Caco-2 (cell line): ENCODE measurements around the gene LHX4. TPM values are rescaled to one million over a fixed set of nuclear protein-coding genes. Genes with fewer than 3 reads are reported as not detected.

ENCODE experiments used
- BruUV-seq: library from RNA; stranded (reverse); fragments of 400-500 nt; replicated peaks from 2 replicates; lab custom pipeline; 2021; lab: Mats Ljungman, UMichigan
- CTCF ChIA-PET: fragments of 300-600 bp; sonication (Branson Sonifier 250); formaldehyde crosslinking; loops from one replicate; lab custom pipeline; 2022; ENCODE audit warnings: antibody characterized with exemption; lab: Charles Lee
- POLR2A ChIA-PET: fragments of 300-600 bp; sonication (Branson Sonifier 250); formaldehyde crosslinking; loops from one replicate; lab custom pipeline; 2022; ENCODE audit warnings: antibody characterized with exemption; lab: Charles Lee
- DNase-seq, 2 experiments: peaks; one replicate each; pipeline versions ENCODE4 v3.0.0 to v3.0.0-alpha.2; 2020 to 2022
- H3K27me3 ChIP-seq: replicated peaks from 2 replicates; pipeline ENCODE4 v1.6.0; 2011; ENCODE audit warnings: low read length; ENCODE audit not compliant: control insufficient read depth, insufficient read depth
- H3K36me3 ChIP-seq: 2 replicates; pipeline ENCODE4 v1.5.1; 2011; ENCODE audit warnings: low read length; ENCODE audit not compliant: control insufficient read depth, insufficient read depth
- H3K4me1 ChIP-seq: fragments of 250-450 bp; sonication (Bioruptor Pico); 2 replicates; pipeline ENCODE4 v1.5.1; 2020; ENCODE audit warnings: mild to moderate bottlenecking
- H3K4me3 ChIP-seq: 2 replicates; pipeline ENCODE4 v1.5.1; 2011; ENCODE audit warnings: low read depth, mild to moderate bottlenecking, control low read depth, low read length
- H3K9me3 ChIP-seq: fragments of 250-450 bp; sonication (Bioruptor Pico); 2 replicates; pipeline ENCODE4 v1.5.1; 2020; ENCODE audit warnings: mild to moderate bottlenecking, moderate library complexity
- H3K27ac Mint-ChIP-seq: one replicate; pipeline ENCODE4 v1.8.0; 2022; ENCODE audit warnings: mixed read lengths; ENCODE audit not compliant: unreplicated experiment
- H3K27me3 Mint-ChIP-seq: one replicate; pipeline ENCODE4 v1.8.0; 2022; ENCODE audit warnings: mixed read lengths; ENCODE audit not compliant: insufficient read depth, unreplicated experiment
- H3K36me3 Mint-ChIP-seq: one replicate; pipeline ENCODE4 v1.8.0; 2022; ENCODE audit warnings: mild to moderate bottlenecking, mixed read lengths; ENCODE audit not compliant: insufficient read depth, unreplicated experiment
- H3K4me1 Mint-ChIP-seq: one replicate; pipeline ENCODE4 v1.8.0; 2022; ENCODE audit warnings: low read depth, mixed read lengths; ENCODE audit not compliant: unreplicated experiment
- H3K4me3 Mint-ChIP-seq: one replicate; pipeline ENCODE4 v1.8.0; 2022; ENCODE audit warnings: mild to moderate bottlenecking, moderate library complexity, mixed read lengths; ENCODE audit not compliant: unreplicated experiment
- H3K9me3 Mint-ChIP-seq: one replicate; pipeline ENCODE4 v1.8.0; 2022; ENCODE audit warnings: mixed read lengths; ENCODE audit not compliant: unreplicated experiment
- CTCF ChIP-seq, 2 experiments: fragments of 200-600 bp in 1 of 2; IDR thresholded peaks; 1 replicate in 1 of 2; 2 replicates in 1 of 2; pipeline versions ENCODE4 v1.5.1 to v1.8.0; 2011 to 2022; ENCODE audit warnings: antibody characterized with exemption in 1 of 2, control low read depth in 1 of 2, inconsistent platforms in 1 of 2, low read depth in 1 of 2, low read length in 1 of 2, mild to moderate bottlenecking in 1 of 2, moderate library complexity in 1 of 2; ENCODE audit not compliant: insufficient read depth in 1 of 2, severe bottlenecking in 1 of 2, unreplicated experiment in 1 of 2
- intact Hi-C: fragments of 100-400 bp; cut with micrococcal nuclease; formaldehyde crosslinking; loops from one replicate; pipeline ENCODE4 v1.10.0; 2022; ENCODE audit not compliant: unreplicated experiment
- total RNA-seq: library from RNA; stranded (reverse); gene quantifications from 2 replicates; pipeline ENCODE4 v1.2.3, GENCODE V29; 2022

LHX4 gene
- total RNA-seq, 1 experiment from 2014 or later, result 0.16 TPM

- peaks cover 2% of the 10 kb centered on the region for H3K36me3 ChIP-seq
- intact Hi-C loops, result no loop called here
- no peaks in the 10 kb centered on the region for H3K9me3 ChIP-seq
- H3K4me1 Mint-ChIP-seq, result no peaks in the 10 kb centered on the region
- no peaks in the 10 kb centered on the region for H3K9me3 Mint-ChIP-seq
- BruUV-seq, result no TSS peak
- ChIA-PET POLR2A (no interaction called here), CTCF (no interaction called here)
- DNase-seq, result no peak
- no peaks in the 10 kb centered on the region for H3K27me3 ChIP-seq
- no peaks in the 10 kb centered on the region for H3K27me3 Mint-ChIP-seq
- no peak for TF ChIP-seq CTCF (IDR thresholded peaks at IDR 0.05; ENCODE audit: insufficient read depth in 1 of 2, low read depth in 1 of 2, low read length in 1 of 2, severe bottlenecking in 1 of 2, unreplicated experiment in 1 of 2)
- 0 out of 2 replicates have a peak, but pooled peaks cover 6% of the 10 kb centered on the region for H3K4me1 ChIP-seq
- no peak overlapping the region for H3K4me3 Mint-ChIP-seq
- peaks cover 53% of the 10 kb centered on the region for H3K36me3 Mint-ChIP-seq
- no peak overlapping the region for H3K27ac Mint-ChIP-seq
- no peak overlapping the region for H3K4me3 ChIP-seq
Observed at GRCh38 chr1:180280617-180281016, 50.6 kb downstream of the LHX4 start.

GRCh38 chr1:180281490-180281889, 51.4 kb downstream of the LHX4 start:
- CTCF ChIA-PET, result no interaction called here
- BruUV-seq, result no TSS peak
- no peaks in the 10 kb centered on the region for H3K9me3 Mint-ChIP-seq
- H3K4me3 ChIP-seq, result no peak overlapping the region
- no peak for DNase-seq
- H3K36me3 ChIP-seq, result peaks cover 2% of the 10 kb centered on the region
- H3K4me3 Mint-ChIP-seq, result no peak overlapping the region
- 0 out of 2 replicates have a peak, but pooled peaks cover 6% of the 10 kb centered on the region for H3K4me1 ChIP-seq
- H3K27me3 Mint-ChIP-seq, result no peaks in the 10 kb centered on the region
- no peaks in the 10 kb centered on the region for H3K9me3 ChIP-seq
- no peak for TF ChIP-seq CTCF (IDR thresholded peaks at IDR 0.05; ENCODE audit: insufficient read depth in 1 of 2, low read depth in 1 of 2, low read length in 1 of 2, severe bottlenecking in 1 of 2, unreplicated experiment in 1 of 2)
- intact Hi-C loops, result no loop called here
- H3K27me3 ChIP-seq, result no peaks in the 10 kb centered on the region
- no peaks in the 10 kb centered on the region for H3K4me1 Mint-ChIP-seq
- peaks cover 45% of the 10 kb centered on the region for H3K36me3 Mint-ChIP-seq
- H3K27ac Mint-ChIP-seq, result no peak overlapping the region
- POLR2A ChIA-PET, result no interaction called here

- H3K27me3 ChIP-seq, result no peaks in the 10 kb centered on the region
- 0 out of 2 replicates have a peak, but pooled peaks cover 6% of the 10 kb centered on the region for H3K4me1 ChIP-seq
- ChIA-PET POLR2A (no interaction called here), CTCF (interaction anchor here (0.8 to 1.1 kb wide), 3 partner anchors 12 to 131 kb away, joined by 3 to 6 read pairs (median 4); no protein-coding TSS in a partner anchor)
- H3K36me3 ChIP-seq, result peaks cover 2% of the 10 kb centered on the region
- TF ChIP-seq CTCF (IDR thresholded peaks at IDR 0.05; ENCODE audit: insufficient read depth in 1 of 2, low read depth in 1 of 2, low read length in 1 of 2, severe bottlenecking in 1 of 2, unreplicated experiment in 1 of 2), result no peak
- H3K36me3 Mint-ChIP-seq, result peaks cover 35% of the 10 kb centered on the region
- peak in 1 of 2 experiments; percentile 36 for DNase-seq
- H3K9me3 ChIP-seq, result no peaks in the 10 kb centered on the region
- no peak overlapping the region for H3K4me3 ChIP-seq
- H3K4me1 Mint-ChIP-seq, result no peaks in the 10 kb centered on the region
- no peaks in the 10 kb centered on the region for H3K9me3 Mint-ChIP-seq
- no peak overlapping the region for H3K27ac Mint-ChIP-seq
- intact Hi-C loops, result no loop called here
- H3K27me3 Mint-ChIP-seq, result no peaks in the 10 kb centered on the region
- no peak overlapping the region for H3K4me3 Mint-ChIP-seq
- no TSS peak for BruUV-seq
Observed at GRCh38 chr1:180282401-180283044, 52.5 kb downstream of the LHX4 start.
